Right hindlimb (tissue), 1 donor: ENCODE measurements around the gene APOBEC3G.

ENCODE experiments used
- DNase-seq: peaks from one replicate; pipeline ENCODE4 v3.0.0-alpha.2; 2018

The APOBEC3G gene

DNA sequence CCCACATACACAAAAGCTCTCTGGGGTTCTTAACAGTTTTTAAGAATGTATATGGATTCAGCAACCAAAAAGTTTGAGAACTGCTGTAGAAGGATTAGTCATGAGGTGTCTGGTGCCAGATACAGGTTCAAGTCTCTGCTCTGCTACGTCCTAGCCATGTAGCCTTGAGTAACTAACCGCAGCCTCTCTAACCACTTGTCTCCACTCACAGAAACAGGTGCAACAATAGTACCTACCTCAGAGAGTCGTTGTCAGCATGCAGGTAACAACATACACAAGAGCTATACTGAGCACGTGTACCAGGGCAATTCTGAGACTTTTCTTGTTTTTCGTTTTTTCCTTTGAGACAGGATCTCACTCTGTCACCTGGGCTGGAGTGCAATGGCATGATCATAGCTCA is 48.5 kb downstream of the APOBEC3G start:
- no peak for DNase-seq

- DNase-seq = no peak
Measured at GRCh38 chr22:39128508-39128907, 51.4 kb downstream of the APOBEC3G start.

- DNase-seq = no peak
Measured at GRCh38 chr22:39129081-39129480, 52.0 kb downstream of the APOBEC3G start.

DNA sequence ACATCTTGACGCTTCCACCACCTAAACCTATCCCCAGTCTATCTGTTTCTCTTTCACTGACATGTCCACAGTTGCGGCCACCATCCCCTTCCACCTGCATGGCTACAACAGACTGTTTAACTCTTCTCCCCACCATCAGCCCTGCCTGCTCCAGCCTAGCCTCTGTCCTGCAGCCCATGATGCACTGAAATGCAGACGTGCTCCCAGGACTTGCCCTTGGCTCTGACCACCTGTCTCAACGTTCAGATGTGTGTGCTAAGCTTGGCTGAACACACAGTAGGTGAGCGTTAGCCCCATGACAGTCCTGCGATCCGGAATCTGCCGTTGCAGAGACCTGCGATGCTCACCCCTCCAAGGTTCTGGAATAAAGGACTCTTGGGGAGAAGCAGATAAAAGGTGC is 52.7 kb downstream of the APOBEC3G start:
- DNase-seq = no peak

DNA sequence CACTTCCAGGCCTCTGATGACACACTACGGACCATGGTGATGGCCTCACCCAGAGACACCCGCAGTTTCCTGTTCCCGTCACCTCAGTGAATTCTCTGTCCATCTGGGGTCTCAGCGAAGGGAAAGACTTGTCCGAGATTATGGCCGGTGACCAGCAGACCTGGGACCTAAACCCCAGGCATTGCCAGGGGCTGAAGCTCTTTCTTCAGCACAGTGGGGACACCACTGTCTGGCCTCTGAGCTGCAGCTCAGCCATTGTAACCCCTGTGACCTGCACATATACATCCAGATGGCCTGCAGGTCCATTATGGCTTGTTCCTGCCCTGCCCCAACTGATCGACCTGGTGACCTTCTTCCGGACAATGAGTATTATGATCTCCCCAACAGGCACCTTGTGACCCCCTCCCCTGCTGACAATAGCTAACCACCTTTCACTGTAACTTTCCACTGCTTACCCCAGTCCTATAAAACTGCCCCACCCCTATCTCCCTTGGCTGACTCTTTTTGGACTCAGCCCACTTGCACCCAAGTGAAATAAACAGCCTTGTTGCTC is 53.2 kb downstream of the APOBEC3G start:
- no peak for DNase-seq

DNA sequence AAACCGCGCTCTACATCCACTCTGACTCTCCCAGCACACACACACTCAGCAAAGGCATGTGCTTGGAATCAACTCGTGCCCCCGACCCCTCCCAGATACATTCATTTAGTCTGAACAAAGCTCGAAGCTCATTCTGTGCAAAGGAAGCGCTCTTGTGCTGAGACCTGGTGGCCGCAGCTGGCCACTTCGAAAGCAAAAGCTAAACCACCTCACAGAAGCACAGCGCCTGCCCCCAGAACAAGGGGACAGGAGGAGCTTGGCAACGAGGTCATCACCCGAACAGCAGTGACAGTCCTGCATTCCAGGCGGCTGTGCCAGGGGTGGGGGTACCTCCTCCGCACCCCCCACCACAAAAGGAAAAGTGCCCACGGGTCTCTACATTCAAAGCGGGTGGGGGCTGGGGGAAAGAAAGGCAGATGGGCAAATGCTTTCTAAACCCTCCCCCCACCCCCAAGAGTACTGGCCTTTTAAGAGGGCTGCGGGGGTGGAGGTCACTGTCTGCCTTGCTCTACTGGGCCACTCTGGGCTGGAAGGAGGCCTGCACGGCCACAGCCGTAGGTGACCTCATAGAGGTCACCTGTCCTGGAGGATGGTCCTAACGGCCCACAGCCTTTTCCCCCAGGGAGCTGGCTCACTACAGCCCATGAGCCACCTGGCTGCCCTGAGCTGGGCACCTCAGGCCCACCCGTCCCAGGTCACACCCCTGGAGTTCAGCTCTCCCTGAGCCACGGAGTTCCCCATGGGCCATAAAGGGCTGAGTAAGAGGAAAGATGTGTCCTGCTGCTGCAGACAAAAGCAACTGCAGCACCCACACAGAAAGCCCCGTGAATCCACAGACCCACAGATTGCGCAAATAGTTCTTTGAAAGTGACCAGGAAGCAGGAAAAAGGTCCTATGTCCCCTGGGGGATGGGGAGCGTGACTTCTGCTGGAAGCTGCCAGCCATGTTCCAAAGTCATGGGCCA is 54.1 kb downstream of the APOBEC3G start:
- no peak for DNase-seq

- no peak for DNase-seq
Measured at GRCh38 chr22:39132281-39132680, 55.2 kb downstream of the APOBEC3G start.

GRCh38 chr22:39132871-39133524 is 55.9 kb downstream of the APOBEC3G start:
- DNase-seq = no peak

DNA sequence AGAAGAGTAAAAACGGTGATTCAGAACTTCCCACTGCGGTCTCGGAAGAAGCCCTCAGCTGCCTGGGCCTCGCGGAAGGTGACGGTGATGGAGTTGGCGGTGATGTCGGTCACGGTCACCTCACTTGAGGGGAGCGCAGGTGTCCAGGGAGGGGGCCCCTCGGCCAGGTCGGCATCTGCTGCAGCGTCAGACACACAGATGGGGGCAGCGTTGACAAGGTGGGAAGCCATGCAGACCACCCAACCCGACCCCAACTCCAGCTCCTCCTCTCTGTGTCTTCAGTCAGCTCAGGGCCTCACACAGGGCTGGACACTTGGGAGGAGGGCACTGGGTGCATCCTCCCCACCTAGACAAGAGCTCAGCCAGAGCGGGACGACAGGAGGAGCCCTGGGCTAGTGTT is 56.8 kb downstream of the APOBEC3G start:
- DNase-seq = no peak

GRCh38 chr22:39134366-39135091 is 57.5 kb downstream of the APOBEC3G start:
- no peak for DNase-seq

GRCh38 chr22:39135092-39135896 is 58.2 kb downstream of the APOBEC3G start:
- peak; percentile 59 for DNase-seq

DNA sequence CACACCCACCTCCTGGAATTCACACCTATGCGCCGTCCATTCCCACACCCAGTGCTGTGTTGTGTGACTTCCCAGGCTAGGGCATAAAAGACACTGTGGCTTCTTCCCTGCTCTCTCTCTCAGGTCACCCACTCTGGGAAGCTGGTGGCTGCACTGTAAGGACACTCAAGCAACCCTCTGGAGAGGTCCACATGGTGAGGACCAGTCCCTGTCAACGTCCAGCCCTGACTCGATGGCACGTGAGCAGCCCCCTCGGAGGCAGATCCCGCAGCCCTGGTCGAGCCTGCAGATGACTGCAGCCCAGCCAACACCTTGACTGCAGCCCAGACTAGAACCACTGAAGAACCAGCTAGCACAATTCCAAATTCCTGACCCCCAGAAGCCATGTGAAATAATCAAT is 59.2 kb downstream of the APOBEC3G start:
- DNase-seq = no peak
